IMR-90 (cell line): Measurements from ENCODE around the gene CLASP1. TPM values are rescaled to one million over a fixed set of nuclear protein-coding genes. Genes with fewer than 3 reads are reported as not detected.

ENCODE experiments used
- ATAC-seq: fragments of 200-7000 bp; cut with Tn5 transposase; 2 replicates; pipeline ENCODE4 v1.9.1; 2020; ENCODE audit warnings: low read depth, mild to moderate bottlenecking, moderate library complexity
- BruUV-seq: library from RNA; stranded (reverse); fragments of 400-500 nt; replicated peaks from 2 replicates; lab custom pipeline; 2021; lab: Mats Ljungman, UMichigan
- CTCF ChIA-PET: fragments of 300-600 bp; formaldehyde crosslinking; extraction: SDS; loops from one replicate; lab custom pipeline; 2021; ENCODE audit warnings: antibody characterized with exemption; lab: Yijun Ruan, JAX
- POLR2A ChIA-PET: fragments of 300-600 bp; sonication (Branson Sonifier 250); formaldehyde crosslinking; loops from one replicate; lab custom pipeline; 2022; ENCODE audit warnings: antibody characterized with exemption; ENCODE audit not compliant: unreplicated experiment; lab: Charles Lee
- DNase-seq: peaks from one replicate; pipeline ENCODE4 v3.0.0; 2013
- H2AFZ ChIP-seq: replicated peaks from 2 replicates; pipeline ENCODE3; 2013; ENCODE audit warnings: low read length, mild to moderate bottlenecking; ENCODE audit not compliant: poor library complexity
- H2AK5ac ChIP-seq: 2 replicates; pipeline ENCODE4 v1.6.1; 2013; ENCODE audit warnings: low read depth, low read length, inconsistent platforms
- H2AK9ac ChIP-seq: replicated peaks from 2 replicates; pipeline ENCODE3; 2013; ENCODE audit warnings: mild to moderate bottlenecking, low read depth, low read length, moderate library complexity; ENCODE audit not compliant: poor library complexity
- H2BK120ac ChIP-seq: 2 replicates; pipeline ENCODE4 v1.6.1; 2013; ENCODE audit warnings: low read depth, low read length, inconsistent platforms
- H2BK15ac ChIP-seq: 3 replicates; pipeline ENCODE4 v1.6.1; 2013; ENCODE audit warnings: low read depth, low read length, inconsistent platforms
- H2BK20ac ChIP-seq: 2 replicates; pipeline ENCODE4 v1.6.1; 2013; ENCODE audit warnings: low read depth, mild to moderate bottlenecking, inconsistent platforms, low read length, moderate library complexity
- H2BK5ac ChIP-seq: 2 replicates; pipeline ENCODE4 v1.6.1; 2013; ENCODE audit warnings: mild to moderate bottlenecking, low read depth, low read length, inconsistent platforms; ENCODE audit not compliant: poor library complexity, severe bottlenecking
- H3K14ac ChIP-seq: replicated peaks from 2 replicates; pipeline ENCODE4 v1.6.1; 2013; ENCODE audit warnings: low read depth, low read length, inconsistent platforms
- H3K18ac ChIP-seq: 2 replicates; pipeline ENCODE4 v1.6.1; 2013; ENCODE audit warnings: low read depth, low read length, control low read depth
- H3K23ac ChIP-seq: 2 replicates; pipeline ENCODE4 v1.6.1; 2013; ENCODE audit warnings: low read depth, low read length, inconsistent platforms
- H3K27ac ChIP-seq: 2 replicates; pipeline ENCODE4 v1.5.1; 2013; ENCODE audit warnings: mild to moderate bottlenecking, control low read depth, low read length; ENCODE audit not compliant: insufficient read depth
- H3K27me3 ChIP-seq: 2 replicates; pipeline ENCODE4 v1.6.1; 2013; ENCODE audit warnings: low read length; ENCODE audit not compliant: control insufficient read depth, insufficient read depth
- H3K36me3 ChIP-seq: 2 replicates; pipeline ENCODE4 v1.6.1; 2013; ENCODE audit warnings: low read length, mixed read lengths; ENCODE audit not compliant: control insufficient read depth, insufficient read depth
- H3K4ac ChIP-seq: 2 replicates; pipeline ENCODE4 v1.6.1; 2013; ENCODE audit warnings: low read depth, low read length, inconsistent platforms
- H3K4me1 ChIP-seq: 2 replicates; pipeline ENCODE4 v1.6.1; 2013; ENCODE audit warnings: low read length, mixed read lengths; ENCODE audit not compliant: control insufficient read depth, insufficient read depth
- H3K4me2 ChIP-seq: 2 replicates; pipeline ENCODE4 v1.6.1; 2013; ENCODE audit warnings: low read depth, mild to moderate bottlenecking, control low read depth, low read length, moderate library complexity
- H3K4me3 ChIP-seq: 2 replicates; pipeline ENCODE4 v1.5.1; 2013; ENCODE audit warnings: low read depth, mild to moderate bottlenecking, control low read depth, low read length, moderate library complexity; ENCODE audit not compliant: insufficient read depth
- H3K56ac ChIP-seq: 2 replicates; pipeline ENCODE4 v1.6.1; 2013; ENCODE audit warnings: low read length, inconsistent platforms; ENCODE audit not compliant: insufficient read depth; ENCODE audit errors: extremely low read depth
- H3K79me1 ChIP-seq, 2 experiments: 2 replicates each; pipeline ENCODE4 v1.6.1; 2013; ENCODE audit warnings: low read length in 2 of 2, inconsistent platforms in 1 of 2, low read depth in 1 of 2
- H3K9ac ChIP-seq: 2 replicates; pipeline ENCODE4 v1.6.1; 2013; ENCODE audit warnings: low read depth, low read length, control low read depth
- H3K9me1 ChIP-seq: 2 replicates; pipeline ENCODE4 v1.6.1; 2013; ENCODE audit warnings: low read length, inconsistent platforms; ENCODE audit not compliant: insufficient read depth
- H3K9me3 ChIP-seq: 2 replicates; pipeline ENCODE4 v1.6.1; 2013; ENCODE audit warnings: low read length; ENCODE audit not compliant: control insufficient read depth, insufficient read depth
- H4K20me1 ChIP-seq: 2 replicates; pipeline ENCODE4 v1.6.1; 2013; ENCODE audit warnings: low read length, inconsistent platforms; ENCODE audit not compliant: insufficient read depth
- H4K5ac ChIP-seq: 2 replicates; pipeline ENCODE4 v1.6.1; 2013; ENCODE audit warnings: mild to moderate bottlenecking, low read depth, low read length, control low read depth
- H4K8ac ChIP-seq, 2 experiments: 2 replicates each; pipeline ENCODE4 v1.6.1; 2013; ENCODE audit warnings: low read depth in 2 of 2, low read length in 2 of 2, control low read depth in 1 of 2, inconsistent platforms in 1 of 2
- H4K91ac ChIP-seq: 2 replicates; pipeline ENCODE4 v1.6.1; 2013; ENCODE audit warnings: low read depth, low read length, inconsistent platforms; ENCODE audit not compliant: insufficient read depth
- FOS ChIP-seq: fragments of 150-350 bp; IDR thresholded peaks from 2 replicates; pipeline ENCODE4 v1.6.1; 2016; ENCODE audit warnings: low read depth, low read length
- POLR2A ChIP-seq: IDR thresholded peaks from 2 replicates; pipeline ENCODE4 v1.6.1; 2012; ENCODE audit warnings: mild to moderate bottlenecking, low read depth, low read length
- dilution Hi-C: fragments of 300-500 bp; cut with HindIII; formaldehyde crosslinking; loops from one replicate; pipeline ENCODE4 v1.14.3; 2018; ENCODE audit warnings: low sequenced_read_pairs; ENCODE audit not compliant: unreplicated experiment
- in situ Hi-C: fragments of 300-500 bp; cut with MboI; formaldehyde crosslinking; loops from 3 replicates; pipeline ENCODE4 v1.14.3; 2019; ENCODE audit warnings: low sequenced_read_pairs, inconsistent platforms, mixed read lengths
- intact Hi-C: fragments of 100-400 bp; cut with micrococcal nuclease; formaldehyde crosslinking; loops from 2 replicates; pipeline ENCODE4 v1.10.0; 2022
- polyA plus RNA-seq, 3 experiments: library from polyadenylated mRNA; depleted of rRNA; stranded (reverse); fragments of >200 nt; gene quantifications; 2 replicates each; pipeline ENCODE4 v1.2.3, GENCODE V29; 2012; ENCODE audit warnings: low replicate concordance in 1 of 3
- total RNA-seq: library from RNA; depleted of rRNA; stranded (reverse); fragments of >200 nt; gene quantifications from 2 replicates; pipeline ENCODE4 v1.2.3, GENCODE V29; 2012

Gene CLASP1
- total and polyA plus RNA-seq, 2 of the 4 experiments (the other 2 are of a cell fraction), result 12.3 to 33.7 TPM

DNA sequence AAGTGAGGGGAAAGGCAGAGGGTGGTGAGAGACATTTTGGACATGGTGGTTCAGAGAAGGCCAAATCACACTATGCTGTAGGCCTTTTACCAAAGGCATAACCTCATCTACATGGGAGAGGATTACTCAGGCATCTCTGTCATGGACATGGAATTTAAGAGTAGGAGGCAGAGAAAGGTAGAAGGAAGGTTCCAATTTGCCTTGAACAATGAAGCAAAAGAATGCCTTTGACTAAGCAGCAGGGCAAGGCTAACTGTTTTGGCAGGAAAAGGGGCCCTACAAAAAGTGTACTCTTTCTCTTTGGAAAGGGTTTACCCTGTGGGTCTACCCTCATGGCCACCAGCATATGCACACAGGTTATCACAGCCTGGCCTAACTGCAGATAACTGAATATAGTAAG lies 164.2 kb downstream of the CLASP1 start:
- no peaks in the 10 kb centered on the region for H3K27me3 ChIP-seq
- ChIA-PET CTCF (no interaction called here), POLR2A (no interaction called here)
- H3K4ac ChIP-seq, result peak overlapping the region; percentile 40; the same call in 1 of the 2 replicates
- peak overlapping the region; percentile 55; the same call in 1 of the 2 replicates for H3K14ac ChIP-seq
- peak overlapping the region; percentile 8; the same call in 1 of the 2 replicates for H2BK20ac ChIP-seq
- peak overlapping the region; percentile 6 for H2AK9ac ChIP-seq
- H3K18ac ChIP-seq, result peak overlapping the region; percentile 31; the same call in 1 of the 2 replicates
- peak overlapping the region; percentile 12; the same call in 1 of the 2 replicates for H4K91ac ChIP-seq
- H4K8ac ChIP-seq, result peak overlapping the region in 1 of 2 experiments; percentile 10; a peak in 2 of 4 replicates
- H3K9me1 ChIP-seq, result peaks cover 26% of the 10 kb centered on the region
- H3K9me3 ChIP-seq, result no peaks in the 10 kb centered on the region
- H3K27ac ChIP-seq, result peak overlapping the region; percentile 9; the same call in 1 of the 2 replicates
- intact Hi-C loops, result no loop called here
- H4K20me1 ChIP-seq, result peaks cover 21% of the 10 kb centered on the region
- H3K56ac ChIP-seq, result 0 out of 2 replicates have a peak overlapping the region, but pooled peaks have one; percentile 8
- H3K23ac ChIP-seq, result 0 out of 2 replicates have a peak overlapping the region, but pooled peaks have one; percentile 36
- peak overlapping the region; percentile 16; the same call in 2 of the 3 replicates for H2BK15ac ChIP-seq
- H2AFZ ChIP-seq, result no peak overlapping the region
- H3K79me1 ChIP-seq, result peaks cover 35 to 73% of the 10 kb centered on the region in 2 experiments
- peak overlapping the region; percentile 71 for H2BK5ac ChIP-seq
- BruUV-seq, result no TSS peak
- peak; percentile 63 for ATAC-seq
- peak; percentile 18; the same call in 1 of the 2 replicates for TF ChIP-seq FOS
- TF ChIP-seq POLR2A, result no peak
- peak overlapping the region; percentile 44; the same call in 1 of the 2 replicates for H2BK120ac ChIP-seq
- peak; percentile 84 for DNase-seq
- no peaks in the 10 kb centered on the region for H3K36me3 ChIP-seq
- no peak overlapping the region; the same call in 1 of the 2 replicates for H3K4me2 ChIP-seq
- no peak overlapping the region for H3K4me3 ChIP-seq
- peak overlapping the region; percentile 37; the same call in 1 of the 2 replicates for H2AK5ac ChIP-seq
- H3K4me1 ChIP-seq, result peaks cover 23% of the 10 kb centered on the region
- H4K5ac ChIP-seq, result no peak overlapping the region
- in situ Hi-C loops, result no loop called here
- H3K9ac ChIP-seq, result no peak overlapping the region
- dilution Hi-C loops, result no loop called here
